ENCODE measurements around the gene RGS8. TPM values are rescaled to one million over a fixed set of nuclear protein-coding genes. Genes with fewer than 3 reads are reported as not detected.

The RGS8 gene
- total and polyA plus RNA-seq, 2 donors (not counting 1 experiment from before 2014, with no cell fraction given): not detected

DNA sequence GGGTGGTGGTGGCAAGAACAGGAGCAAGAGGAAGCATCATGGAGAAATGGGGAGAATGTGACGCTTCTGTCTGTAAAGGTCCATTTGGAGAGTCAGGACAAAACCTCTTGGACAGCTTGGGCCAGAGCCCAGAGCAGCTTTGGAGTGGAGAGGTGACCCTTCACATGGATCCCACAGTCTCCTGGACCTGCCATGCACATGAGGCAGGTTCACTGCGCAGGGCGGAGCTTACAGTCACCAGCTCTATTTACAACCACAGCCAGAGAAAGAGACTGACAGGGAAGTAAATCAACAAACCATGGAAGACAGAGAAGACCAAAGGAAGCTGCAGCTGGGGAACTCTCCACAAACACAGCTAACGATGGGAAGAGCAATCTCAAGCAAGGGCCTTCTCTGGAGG is 828 bp upstream of the RGS8 start:
- CTCF ChIA-PET: no interaction called here
- H3K9me3 ChIP-seq (ENCODE audit: control extremely low read depth in 1 of 3, control insufficient read depth in 2 of 3, insufficient read depth in 1 of 3, low read length in 2 of 3): no peaks in the 10 kb centered on the region
- DNase-seq: no peak
- H3K4me1 Mint-ChIP-seq: no peaks in the 10 kb centered on the region
- no peak for ATAC-seq (ENCODE audit: low read depth)
- H3K79me2 ChIP-seq (ENCODE audit: control insufficient read depth, insufficient read depth, low read length): no peaks in the 10 kb centered on the region
- no peak overlapping the region for H3K9ac ChIP-seq (ENCODE audit: low read length)
- TF ChIP-seq EZH2 (IDR thresholded peaks at IDR 0.05; ENCODE audit: borderline replicate concordance, insufficient read depth, low read depth, low read length, poor library complexity, severe bottlenecking) (no peak), CTCF (IDR thresholded peaks at IDR 0.05) (no peak)
- no peak overlapping the region for H3K4me3 ChIP-seq (ENCODE audit: control extremely low read depth in 1 of 5, extremely low read depth in 1 of 5, insufficient read depth in 1 of 5, low read depth in 2 of 5, low read length in 4 of 5)
- no peak overlapping the region for H2AFZ ChIP-seq (ENCODE audit: insufficient read depth, low read depth, low read length, poor library complexity, severe bottlenecking)
- H4K20me1 ChIP-seq (ENCODE audit: control insufficient read depth, insufficient read depth, low read length, poor library complexity, severe bottlenecking): no peaks in the 10 kb centered on the region
- H3K4me2 ChIP-seq (replicated peaks; ENCODE audit: low read depth, low read length, poor library complexity, severe bottlenecking): no peak overlapping the region
- H3K27ac Mint-ChIP-seq: no peak overlapping the region
- POLR2A ChIA-PET: no interaction called here
- H3K27me3 Mint-ChIP-seq: peaks cover 17% of the 10 kb centered on the region
- H3K27ac ChIP-seq (ENCODE audit: low read length in 2 of 2): no peak overlapping the region
- intact Hi-C loops (cut with micrococcal nuclease): no loop called here
- H3K27me3 ChIP-seq (replicated peaks in 1 of 4; ENCODE audit: control extremely low read depth in 1 of 4, control insufficient read depth in 3 of 4, insufficient read depth in 4 of 4, low read length in 3 of 4): peaks cover 0 to 20% (median 10%) of the 10 kb centered on the region in 4 experiments
- 80% methylated on average over 1 of the region's 4 CpGs for WGBS (ENCODE audit: insufficient coverage)
- no peak overlapping the region for H3K4me3 Mint-ChIP-seq
- no peaks in the 10 kb centered on the region for H3K36me3 ChIP-seq (replicated peaks in 1 of 2; ENCODE audit: control extremely low read depth in 1 of 2, control insufficient read depth in 1 of 2, extremely low read depth in 1 of 2, insufficient read depth in 2 of 2, low read length in 1 of 2)
- H3K9me3 Mint-ChIP-seq (ENCODE audit: insufficient read depth): no peaks in the 10 kb centered on the region
- H3K4me1 ChIP-seq (ENCODE audit: control insufficient read depth in 2 of 2, insufficient read depth in 2 of 2, low read length in 2 of 2): no peaks in the 10 kb centered on the region

- Histone ChIP-seq H3K4me3 (ENCODE audit: control extremely low read depth in 1 of 5, extremely low read depth in 1 of 5, insufficient read depth in 1 of 5, low read depth in 2 of 5, low read length in 4 of 5) (no peak overlapping the region), H3K9me3 (ENCODE audit: control extremely low read depth in 1 of 3, control insufficient read depth in 2 of 3, insufficient read depth in 1 of 3, low read length in 2 of 3) (no peaks in the 10 kb centered on the region), H3K36me3 (replicated peaks in 1 of 2; ENCODE audit: control extremely low read depth in 1 of 2, control insufficient read depth in 1 of 2, extremely low read depth in 1 of 2, insufficient read depth in 2 of 2, low read length in 1 of 2) (no peaks in the 10 kb centered on the region), H3K27ac (ENCODE audit: low read length in 2 of 2) (no peak overlapping the region), H2AFZ (ENCODE audit: insufficient read depth, low read depth, low read length, poor library complexity, severe bottlenecking) (no peak overlapping the region), H4K20me1 (ENCODE audit: control insufficient read depth, insufficient read depth, low read length, poor library complexity, severe bottlenecking) (no peaks in the 10 kb centered on the region), H3K79me2 (ENCODE audit: control insufficient read depth, insufficient read depth, low read length) (no peaks in the 10 kb centered on the region), H3K27me3 (replicated peaks in 1 of 4; ENCODE audit: control extremely low read depth in 1 of 4, control insufficient read depth in 3 of 4, insufficient read depth in 4 of 4, low read length in 3 of 4) (peaks cover 0 to 21% (median 10%) of the 10 kb centered on the region in 4 experiments), H3K9ac (ENCODE audit: low read length) (no peak overlapping the region), H3K4me1 (ENCODE audit: control insufficient read depth in 2 of 2, insufficient read depth in 2 of 2, low read length in 2 of 2) (no peaks in the 10 kb centered on the region), H3K4me2 (replicated peaks; ENCODE audit: low read depth, low read length, poor library complexity, severe bottlenecking) (no peak overlapping the region)
- TF ChIP-seq CTCF (IDR thresholded peaks at IDR 0.05): no peak
- no peak for TF ChIP-seq EZH2 (IDR thresholded peaks at IDR 0.05; ENCODE audit: borderline replicate concordance, insufficient read depth, low read depth, low read length, poor library complexity, severe bottlenecking)
- intact Hi-C loops (cut with micrococcal nuclease): no loop called here
- no peak overlapping the region for H3K4me3 Mint-ChIP-seq
- H3K27me3 Mint-ChIP-seq: peaks cover 17% of the 10 kb centered on the region
- ATAC-seq (ENCODE audit: low read depth): no peak
- DNase-seq: no peak
- 70% methylated on average over 1 of the region's 2 CpGs for WGBS (ENCODE audit: insufficient coverage)
- CTCF ChIA-PET: no interaction called here
- no peak overlapping the region for H3K27ac Mint-ChIP-seq
- H3K9me3 Mint-ChIP-seq (ENCODE audit: insufficient read depth): no peaks in the 10 kb centered on the region
- POLR2A ChIA-PET: no interaction called here
- H3K4me1 Mint-ChIP-seq: peaks cover 5% of the 10 kb centered on the region
Observed at GRCh38 chr1:182682898-182683501, 1.4 kb downstream of the RGS8 start.
